Measurements from ENCODE around the gene DPT.
"Not testable (repeated sequence)": the region's sequence is repeated elsewhere in the genome, so short reads cannot be mapped to it uniquely, and the experiment has no call there.

DPT gene

DNA sequence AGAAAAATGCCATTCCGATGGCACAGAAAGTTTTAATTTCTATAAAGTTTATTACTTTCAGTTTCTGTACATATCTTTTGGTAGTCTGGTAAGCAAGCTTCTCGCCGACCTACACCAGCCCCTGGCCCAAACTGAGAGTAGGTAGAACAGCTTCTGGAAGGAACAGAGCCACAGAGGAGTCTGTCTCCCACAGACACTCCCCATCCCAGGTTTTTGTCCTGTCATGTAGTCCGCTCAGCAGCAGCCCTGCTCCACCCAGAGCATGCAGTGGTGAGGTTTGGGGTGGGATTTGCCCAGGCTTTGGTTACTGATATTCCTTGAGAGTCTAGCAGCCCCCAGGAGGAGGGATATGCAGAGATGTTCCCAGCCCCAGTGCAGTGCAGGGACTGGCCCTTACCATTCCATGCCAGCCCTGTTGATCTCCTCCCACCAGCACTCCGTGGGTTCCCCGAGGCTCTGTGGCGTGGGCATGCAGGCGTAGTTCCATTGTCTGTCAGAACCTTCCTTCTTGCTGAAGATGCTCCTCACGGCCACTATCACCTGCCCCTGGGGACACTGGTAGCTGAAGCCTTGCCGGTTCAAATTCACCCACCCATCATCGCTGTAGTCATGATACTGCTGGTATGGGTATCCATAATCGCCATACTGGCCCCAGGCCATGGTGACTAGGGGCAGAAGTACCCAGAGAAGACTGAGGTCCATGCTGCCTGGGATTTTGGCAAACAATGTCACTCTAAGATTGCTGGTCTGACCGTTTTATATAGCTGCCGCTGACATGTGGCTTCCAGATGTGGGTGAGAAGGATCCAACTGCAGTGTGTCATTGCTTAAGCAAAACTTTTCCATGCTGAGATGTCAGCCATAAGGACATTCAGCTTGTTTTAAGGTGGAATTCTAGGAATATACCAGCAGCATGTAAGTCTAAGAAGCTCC lies at the start of gene DPT:
TSS of gene DPT (minus strand) at position 734 of the 932 bp plus-strand sequence. CDS start at position 702, 32 bp downstream.
- no peak for DNase-seq (ENCODE audit: low spot score)

DNA sequence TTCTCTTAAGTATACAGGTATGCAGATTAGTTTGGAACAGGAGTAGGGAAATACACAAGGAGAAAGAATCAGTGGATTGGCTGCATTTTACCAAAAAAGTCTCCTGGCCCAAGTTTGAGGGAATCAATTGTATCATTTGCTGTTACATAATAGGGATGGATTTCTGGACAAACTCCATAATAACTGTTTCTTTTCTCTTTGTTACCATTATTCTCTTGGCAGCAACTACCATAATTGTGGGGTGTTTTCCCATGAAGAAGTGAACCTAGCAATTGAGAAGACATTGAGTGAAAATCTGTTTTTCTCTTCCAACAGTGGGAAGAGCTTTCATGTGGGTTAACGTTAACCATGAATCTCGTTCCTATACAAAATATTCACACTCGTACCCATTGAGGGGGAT lies 46.4 kb upstream of the DPT start:
- DNase-seq (ENCODE audit: low spot score): no peak

DNA sequence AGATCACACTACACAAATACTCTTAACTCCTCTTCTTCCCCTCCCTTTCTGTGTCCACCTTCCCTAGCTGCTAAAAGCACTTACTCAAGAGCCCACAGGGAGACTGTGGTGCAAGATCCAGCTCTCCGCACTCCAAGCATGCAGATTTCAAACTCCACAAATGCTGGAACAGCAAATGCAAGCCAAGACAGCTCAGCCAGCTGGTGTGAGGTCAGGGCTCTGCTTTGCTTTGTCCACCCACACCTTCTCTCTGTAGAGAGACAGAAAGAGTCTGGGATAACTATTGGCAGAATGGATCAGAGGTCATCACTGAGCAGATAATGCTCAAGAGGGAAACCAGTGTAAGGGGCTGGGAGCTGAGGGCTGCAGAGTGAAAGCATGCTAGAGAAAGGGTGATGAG lies 45.2 kb upstream of the DPT start:
- DNase-seq (ENCODE audit: low spot score): no peak

DNA sequence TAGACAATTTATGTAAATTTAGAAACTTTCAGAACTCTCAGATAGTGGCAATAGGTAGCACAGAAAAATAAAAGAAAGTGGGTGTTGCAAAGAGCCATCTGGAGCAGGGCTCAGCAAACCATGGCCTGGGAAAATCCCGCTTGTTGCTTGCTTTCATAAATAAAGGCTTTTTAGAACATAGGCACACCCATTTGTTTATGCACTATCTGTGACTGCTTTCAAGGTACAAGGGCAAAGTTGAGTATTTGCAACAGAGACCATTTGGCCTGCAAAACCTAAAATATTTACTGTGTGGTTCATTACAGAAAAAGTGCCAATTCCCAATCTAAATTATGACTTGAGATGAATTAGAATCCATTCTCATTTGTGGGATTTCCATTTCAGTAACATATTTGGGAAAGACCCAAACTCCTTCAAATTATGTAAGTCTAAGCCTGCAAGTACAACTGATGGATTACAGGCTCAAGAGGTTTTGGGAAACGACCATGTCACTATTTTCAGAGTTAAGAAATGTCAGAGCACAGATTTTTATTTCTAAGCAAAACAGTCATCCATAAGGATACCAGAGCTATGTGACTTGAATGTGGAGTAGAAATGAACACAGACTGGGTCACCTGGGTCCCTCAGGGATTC lies 43.5 kb upstream of the DPT start:
- no peak for DNase-seq (ENCODE audit: low spot score)

DNA sequence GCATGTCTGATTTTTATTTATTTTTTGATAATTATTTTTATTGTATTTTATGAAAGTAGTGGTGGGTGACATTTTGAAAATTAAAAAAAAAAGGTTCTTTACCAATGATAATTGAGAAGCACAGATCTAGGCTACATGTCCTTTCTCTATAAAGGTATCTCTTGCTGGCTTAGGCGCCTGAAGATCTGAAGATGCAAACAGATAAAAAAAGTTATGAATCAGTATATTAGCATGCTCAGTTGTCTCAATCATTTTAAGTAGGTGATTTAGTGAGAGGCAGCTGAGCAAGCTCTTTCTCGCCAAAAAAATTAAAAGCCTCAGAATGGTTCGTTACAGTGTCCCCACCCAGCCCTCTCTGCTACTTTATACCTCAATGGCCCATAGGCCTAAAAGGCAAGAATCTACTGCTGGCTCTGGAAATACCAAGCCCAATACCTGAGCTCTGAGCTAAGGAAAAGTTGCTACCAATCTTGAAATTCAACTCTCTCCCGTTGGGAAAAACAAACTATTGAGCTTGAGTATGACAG lies 42.2 kb upstream of the DPT start:
- no peak for DNase-seq (ENCODE audit: low spot score)

DNA sequence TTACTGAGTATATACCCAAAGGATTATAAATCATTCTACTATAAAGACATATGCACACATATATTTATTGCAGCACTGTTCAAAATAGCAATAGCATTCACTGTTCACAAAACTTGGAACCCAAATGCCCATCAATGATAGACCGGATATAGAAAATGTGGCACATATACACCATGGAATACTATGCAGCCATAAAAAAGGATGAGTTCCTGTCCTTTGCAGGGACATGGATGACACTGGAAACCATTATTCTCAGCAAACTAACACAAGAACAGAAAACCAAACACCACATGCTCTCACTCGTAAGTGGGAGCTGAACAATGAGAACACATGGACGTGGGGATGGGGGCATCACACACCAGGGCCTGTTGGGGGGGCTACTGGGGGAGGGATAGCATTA lies 40.9 kb upstream of the DPT start:
- DNase-seq (ENCODE audit: low spot score): not testable (repeated sequence)

DNA sequence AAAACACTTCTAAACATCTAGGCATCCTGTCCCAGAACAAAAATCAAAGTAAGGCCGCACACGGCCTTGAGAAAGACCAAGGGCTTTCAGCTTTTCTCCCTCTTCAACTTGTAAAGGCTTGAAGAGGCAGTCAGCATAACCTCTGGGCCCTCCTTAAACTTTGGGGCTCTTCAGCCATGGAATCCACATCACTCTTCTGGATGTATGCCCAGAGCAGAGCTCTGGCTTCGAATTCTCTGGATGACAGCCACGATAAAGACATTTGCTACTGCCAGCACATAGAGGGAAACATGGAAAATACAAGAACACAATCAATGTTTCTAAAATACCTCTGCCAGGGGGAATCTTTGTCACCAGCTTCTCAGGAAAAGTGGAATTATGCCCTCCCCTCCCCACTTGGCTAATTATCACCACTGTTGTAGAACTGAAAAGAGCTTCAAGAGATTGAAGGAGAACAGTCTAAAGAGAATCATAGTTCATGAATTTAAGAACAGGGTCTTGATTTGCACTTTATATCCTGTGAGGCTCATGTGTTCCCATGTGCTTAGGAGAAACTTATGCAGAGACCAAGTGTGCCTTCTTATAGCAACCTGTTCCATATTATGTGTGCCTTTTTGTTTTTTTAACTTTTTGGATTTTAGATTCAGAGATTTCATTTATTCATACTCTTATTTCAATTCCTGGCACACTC lies 39.0 kb upstream of the DPT start:
- DNase-seq (ENCODE audit: low spot score): no peak

DNA sequence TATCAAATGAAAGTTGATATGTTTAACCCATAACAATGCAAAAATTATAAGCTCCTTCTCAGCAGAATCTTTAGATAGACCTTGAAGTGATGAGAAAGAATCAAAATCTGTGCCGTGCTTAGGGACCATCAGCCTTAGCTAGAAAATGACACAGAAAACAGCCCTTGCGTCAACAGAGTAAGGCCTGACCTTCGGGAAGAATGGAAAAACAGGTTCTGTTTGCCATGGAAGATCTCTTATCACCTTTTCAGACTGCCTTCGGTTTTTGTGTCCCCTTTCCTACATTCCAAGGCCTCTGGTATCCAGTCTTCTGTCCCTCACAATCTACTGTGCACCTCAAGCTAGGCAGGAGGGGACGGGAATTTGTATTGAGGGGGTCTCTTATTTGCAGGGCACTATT lies 37.6 kb upstream of the DPT start:
- DNase-seq (ENCODE audit: low spot score): no peak

DNA sequence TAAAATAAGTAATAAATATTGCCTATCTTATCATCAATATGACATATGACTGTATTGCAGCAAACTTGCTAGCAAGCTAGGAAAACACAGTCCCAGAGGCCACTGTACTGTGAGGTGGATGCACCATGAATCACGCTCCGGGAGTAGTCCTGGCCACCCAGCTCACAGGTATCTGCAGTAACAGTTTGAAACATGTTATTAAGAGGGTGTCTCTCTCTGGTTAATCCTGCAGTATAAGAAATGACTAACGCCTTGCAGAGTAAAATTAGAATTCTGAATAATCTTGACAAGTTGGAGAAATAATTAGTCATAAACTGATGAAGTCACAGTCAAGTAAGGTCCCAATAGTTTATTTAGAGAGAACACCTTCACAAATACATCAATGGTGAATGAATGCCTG lies 34.0 kb upstream of the DPT start:
- no peak for DNase-seq (ENCODE audit: low spot score)

DNA sequence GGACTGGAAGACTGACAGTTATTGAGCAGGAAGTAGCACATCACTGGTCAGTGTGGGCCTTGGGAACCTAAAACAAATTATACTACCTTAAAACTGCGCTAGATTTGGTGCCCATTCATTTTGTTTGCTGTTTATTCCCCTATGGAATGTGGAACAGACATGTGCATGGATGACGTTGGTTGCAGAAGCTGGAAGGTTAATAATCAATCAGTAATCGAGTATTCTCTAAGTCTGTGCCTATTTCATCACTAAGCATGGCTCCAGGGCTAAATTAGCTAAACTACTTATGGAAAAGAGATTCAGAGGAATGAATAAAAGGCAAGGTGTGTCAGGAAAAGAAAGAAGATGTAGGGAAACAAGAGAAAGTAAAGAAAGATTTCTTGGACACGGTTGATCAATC lies 33.5 kb upstream of the DPT start:
- no peak for DNase-seq (ENCODE audit: low spot score)

DNA sequence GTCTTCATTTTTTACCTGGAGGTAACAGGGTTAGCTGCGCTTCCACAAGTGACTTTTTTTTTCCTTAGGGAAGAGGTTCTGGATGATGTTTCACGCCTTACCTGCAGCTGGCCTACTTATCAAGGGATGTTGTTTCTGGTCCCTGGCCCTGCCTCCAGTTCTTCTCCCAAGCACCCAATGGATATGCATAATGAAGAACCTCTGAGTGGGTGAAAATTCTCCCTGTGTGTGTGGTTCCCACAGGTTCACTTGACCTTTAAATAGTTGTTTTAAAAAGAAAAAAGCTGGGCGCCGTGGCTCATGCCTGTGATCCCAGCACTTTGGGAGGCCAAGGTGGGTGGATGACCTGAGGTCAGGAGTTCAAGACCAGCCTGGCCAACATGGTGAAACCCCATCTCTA lies 31.8 kb upstream of the DPT start:
- DNase-seq (ENCODE audit: low spot score): no peak

DNA sequence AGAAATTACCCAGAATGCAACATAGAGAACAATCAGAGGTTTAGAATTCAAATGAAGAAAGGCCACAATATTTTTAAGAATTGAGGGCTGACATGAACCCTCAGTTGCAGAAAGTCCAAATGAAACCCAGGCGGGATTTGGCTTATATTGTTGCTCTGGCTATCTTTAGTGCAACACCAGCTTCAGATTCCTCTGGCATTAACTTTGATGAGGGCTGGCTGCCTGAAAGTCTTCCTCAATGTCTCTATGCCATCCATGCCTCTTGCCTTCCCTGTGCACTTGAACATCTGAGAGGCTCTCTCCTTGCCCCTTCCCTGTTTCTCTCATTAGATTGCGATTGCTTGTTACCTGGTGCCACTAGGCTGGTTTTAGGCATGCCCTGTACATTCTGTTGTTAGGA lies 31.2 kb upstream of the DPT start:
- no peak for DNase-seq (ENCODE audit: low spot score)

DNA sequence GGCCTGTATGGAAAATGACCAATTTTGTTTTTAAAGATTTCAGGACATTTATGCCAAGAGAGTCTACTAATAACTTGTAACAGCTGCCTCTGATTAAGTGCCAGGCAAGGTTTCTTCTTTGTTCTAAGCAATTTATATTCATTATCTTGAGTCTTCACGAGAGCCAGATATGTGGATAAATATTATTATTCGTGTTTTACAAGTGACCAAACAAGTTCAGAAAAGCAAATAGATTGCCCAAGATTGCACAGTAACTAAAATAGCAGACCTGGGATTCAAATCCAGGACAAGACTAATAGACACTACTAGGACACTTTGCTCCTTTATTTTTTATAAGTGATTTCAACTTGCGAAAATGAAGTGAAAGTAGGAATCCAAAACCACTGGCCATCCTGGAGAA lies 30.1 kb upstream of the DPT start:
- DNase-seq (ENCODE audit: low spot score): no peak

DNA sequence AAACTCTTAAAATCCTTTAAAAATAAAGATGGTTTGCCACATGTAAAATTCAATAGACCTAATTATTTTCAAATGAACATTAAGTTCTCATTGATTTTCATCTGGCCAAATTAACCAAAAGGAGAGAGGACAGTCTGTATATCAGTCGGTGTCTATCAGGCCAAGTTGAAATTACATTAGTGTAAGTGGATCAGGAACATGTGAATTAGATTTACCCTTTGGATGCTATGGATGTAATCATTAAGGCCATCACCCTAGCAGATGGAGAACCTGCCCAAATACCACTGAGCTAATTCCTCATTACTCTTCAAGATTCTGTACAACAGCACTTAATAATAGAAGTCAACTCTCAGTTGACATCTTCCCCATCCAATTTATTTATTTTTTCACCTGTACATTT lies 29.5 kb upstream of the DPT start:
- DNase-seq (ENCODE audit: low spot score): no peak

DNA sequence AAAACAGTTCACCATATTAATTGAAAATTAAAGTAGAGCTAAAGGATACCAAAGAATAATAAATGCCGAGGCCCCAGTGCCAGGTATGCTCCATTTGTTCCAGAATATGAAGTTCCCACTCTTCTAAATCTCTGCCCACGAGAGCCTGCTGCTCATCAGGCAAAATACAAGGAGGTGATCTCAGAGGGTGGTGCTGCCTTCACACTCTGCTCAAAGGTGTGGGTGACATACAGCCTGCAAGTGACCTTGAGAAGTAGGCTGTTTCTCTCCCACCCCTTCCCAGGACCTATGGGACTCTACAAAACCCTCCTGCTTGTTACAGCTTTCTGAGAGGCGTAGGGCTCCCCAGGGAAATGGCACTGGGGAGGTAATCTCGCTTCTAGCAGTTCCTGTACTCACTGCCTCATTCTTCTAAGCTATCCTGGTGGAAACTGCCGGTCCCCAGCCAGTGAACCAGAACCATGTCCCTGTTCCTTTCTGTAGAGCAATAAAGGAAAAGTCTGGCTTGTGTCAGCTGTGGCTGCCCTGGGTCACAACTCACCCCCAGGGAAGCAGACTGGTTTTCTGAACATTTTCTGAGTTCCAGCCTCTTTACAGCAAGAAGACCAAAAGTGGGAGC lies 26.9 kb upstream of the DPT start:
- no peak for DNase-seq (ENCODE audit: low spot score)

DNA sequence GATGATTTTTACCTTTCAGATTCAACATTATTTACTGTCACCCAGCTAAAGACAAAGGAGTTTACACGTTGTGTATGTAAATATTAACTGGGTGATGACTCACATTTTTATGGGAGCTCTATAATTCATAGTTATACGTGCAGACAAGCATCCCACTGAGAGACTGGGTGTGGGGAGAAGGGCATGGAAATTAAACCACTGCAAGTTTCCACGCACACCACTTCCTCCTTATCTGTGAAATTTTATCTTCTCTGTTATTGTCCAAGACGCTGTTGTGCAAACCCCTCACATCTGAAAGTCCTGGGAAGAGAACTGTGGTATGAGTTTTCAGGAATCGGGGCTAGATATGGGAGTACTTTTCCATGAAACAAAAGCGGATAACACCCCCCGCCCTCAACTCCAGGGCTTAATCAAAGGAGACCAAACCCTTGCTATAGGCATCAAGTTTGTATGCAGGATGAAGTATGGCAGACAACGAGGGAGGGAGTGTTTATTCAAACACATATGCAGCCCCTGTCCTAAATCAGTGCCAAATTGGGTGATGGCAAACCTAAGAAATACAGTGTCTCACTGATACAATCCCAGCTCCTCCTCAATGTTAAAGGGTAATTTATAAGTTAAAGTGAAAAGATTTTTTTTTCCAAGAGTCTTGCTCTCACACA lies 23.3 kb upstream of the DPT start:
- no peak for DNase-seq (ENCODE audit: low spot score)

DNA sequence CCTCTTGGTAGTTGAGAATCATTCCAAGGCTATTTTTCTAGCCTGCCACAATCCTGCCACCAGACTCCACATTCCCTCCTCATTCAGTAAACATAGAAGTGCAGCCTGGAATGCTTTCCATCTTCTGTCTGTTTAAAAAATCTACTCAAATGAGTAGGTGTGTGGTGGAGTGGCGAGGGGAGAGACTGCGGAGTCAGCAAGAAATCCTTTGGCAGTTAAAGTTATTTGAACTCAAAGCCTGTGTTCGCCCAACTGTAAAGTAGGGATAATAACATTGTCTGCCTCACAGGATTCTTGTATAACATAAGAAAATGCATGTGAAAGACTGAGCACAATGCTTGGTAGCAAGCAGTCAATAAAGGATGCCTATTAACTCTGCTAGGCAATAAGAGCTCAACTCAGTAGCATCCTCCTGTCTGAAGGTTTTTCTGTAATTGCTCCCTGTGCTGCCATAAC lies 22.2 kb upstream of the DPT start:
- DNase-seq (ENCODE audit: low spot score): no peak

DNA sequence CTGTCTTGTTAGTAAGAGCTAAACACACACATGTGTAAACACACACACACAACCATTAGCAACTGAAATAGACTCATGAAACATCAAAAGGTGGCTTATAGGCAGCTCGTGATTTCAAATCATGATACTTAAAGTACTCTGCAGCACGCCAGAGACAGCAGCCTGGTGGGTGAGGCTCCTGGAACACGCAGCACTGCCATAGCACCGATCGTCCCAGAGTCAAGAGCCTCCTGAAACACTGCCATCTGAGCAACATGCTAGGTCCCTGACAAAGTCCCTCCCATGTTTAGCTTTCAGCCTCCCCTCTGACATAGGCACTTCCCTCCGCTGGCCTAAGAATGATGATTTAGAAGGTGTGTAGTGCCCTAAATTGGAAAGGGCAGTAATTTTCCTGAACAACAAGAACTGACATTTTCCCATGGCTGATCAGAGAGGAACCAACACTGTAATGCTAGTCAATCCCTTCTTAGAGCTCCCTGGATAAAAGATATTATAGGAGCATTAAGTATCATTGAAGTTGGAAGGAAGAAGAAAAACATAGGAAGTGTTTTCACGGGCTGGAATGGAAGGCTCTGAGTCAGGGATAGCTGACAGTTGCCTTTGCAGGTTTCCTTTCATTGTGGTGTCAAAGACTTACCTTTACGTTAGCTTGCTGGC lies 14.1 kb upstream of the DPT start:
- DNase-seq (ENCODE audit: low spot score): no peak

DNA sequence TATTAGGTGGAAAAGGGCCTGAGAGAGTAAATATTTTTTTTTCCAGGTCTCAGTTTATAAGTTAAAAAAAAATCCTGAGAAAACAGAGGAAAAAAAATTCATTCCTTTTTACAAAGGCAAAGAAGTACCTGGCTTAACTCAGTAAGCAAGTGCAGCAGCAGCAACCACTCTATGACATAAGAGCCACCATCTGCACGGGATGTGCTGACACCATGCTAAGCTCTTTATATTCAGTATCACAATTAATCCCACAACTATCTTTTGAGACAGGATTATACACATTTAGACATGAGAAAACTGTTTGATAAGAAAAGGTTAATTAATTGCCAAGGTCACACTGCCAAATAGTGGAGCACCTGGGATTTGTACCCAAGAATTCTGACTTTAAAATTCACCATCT lies 13.4 kb upstream of the DPT start:
- DNase-seq (ENCODE audit: low spot score): no peak

DNA sequence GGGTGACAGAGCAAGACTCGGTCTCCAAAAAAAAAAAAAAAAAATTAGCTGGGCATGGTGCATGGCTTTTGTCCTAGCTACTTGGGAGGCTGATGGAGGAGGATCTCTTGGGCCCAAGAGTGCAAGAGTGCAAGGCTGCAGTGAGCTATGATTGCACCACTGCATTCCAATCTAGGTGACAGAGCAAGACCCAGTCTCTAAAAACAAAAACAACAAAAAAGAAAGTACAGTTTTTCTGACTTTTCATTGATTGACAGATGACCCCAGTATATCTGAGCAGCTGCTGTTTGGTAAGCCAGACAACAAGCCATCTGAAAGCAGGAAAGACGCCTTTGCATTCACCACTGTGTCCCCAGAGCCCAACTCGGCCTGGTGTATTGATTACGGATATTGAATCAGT lies 10.9 kb upstream of the DPT start:
- no peak for DNase-seq (ENCODE audit: low spot score)

DNA sequence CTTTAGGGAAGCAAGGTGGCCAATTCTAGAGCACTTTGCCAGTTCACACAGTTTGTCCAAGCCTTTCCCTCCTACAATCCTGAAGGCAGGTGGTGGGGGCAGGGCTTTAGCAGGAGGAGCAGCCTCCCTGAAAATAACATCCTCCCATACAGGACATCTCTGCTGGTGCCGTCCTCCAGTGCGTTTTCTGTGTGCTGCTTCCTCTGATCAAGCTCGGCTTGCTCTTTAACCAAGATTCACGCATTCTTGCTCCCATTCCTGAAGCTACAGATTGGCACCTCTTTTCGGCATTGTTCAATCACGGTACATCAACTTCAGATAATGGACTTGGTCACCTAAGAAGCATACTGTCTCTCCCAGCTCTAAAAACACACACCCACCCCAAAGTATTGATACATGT lies 7.5 kb upstream of the DPT start:
- DNase-seq (ENCODE audit: low spot score): no peak
